GM12878 (cell line): Measurements from ENCODE around the gene LHFPL2.

Experiments
- DPF2 ChIP-seq: fragments of 450-650 bp; IDR thresholded peaks from 2 replicates; pipeline ENCODE4 v1.6.1; 2017; ENCODE audit warnings: mild to moderate bottlenecking
- EP300 ChIP-seq, 2 experiments: fragments of 150-350 bp in 1 of 2; IDR thresholded peaks; 2 replicates each; pipeline ENCODE4 v1.6.1; 2011 to 2012; ENCODE audit warnings: low read depth in 2 of 2, low read length in 2 of 2, borderline replicate concordance in 1 of 2, improper control_type of control experiment in 1 of 2, inconsistent platforms in 1 of 2; ENCODE audit not compliant: control insufficient read depth in 1 of 2
- STAT3 ChIP-seq: IDR thresholded peaks from 2 replicates; pipeline ENCODE4 v1.6.1; 2011; ENCODE audit warnings: low read depth, low read length, improper control_type of control experiment
- TF ChIP-seq, protein P1 (sequence below), 3 experiments: IDR thresholded peaks in 2 of 3; conservative IDR thresholded peaks in 1 of 3; 2 replicates each; pipeline ENCODE4 v1.5.1; 2011; ENCODE audit warnings: low read depth in 3 of 3, low read length in 3 of 3, mild to moderate bottlenecking in 3 of 3, control low read depth in 2 of 3, moderate library complexity in 2 of 3, inconsistent platforms in 1 of 3, mixed read lengths in 1 of 3; ENCODE audit not compliant: control insufficient read depth in 2 of 3, insufficient read depth in 1 of 3; ENCODE audit errors: extremely low read depth in 1 of 3

- TF ChIP-seq EP300 (IDR thresholded peaks at IDR 0.05; ENCODE audit: borderline replicate concordance in 1 of 2, control insufficient read depth in 1 of 2, low read depth in 2 of 2, low read length in 2 of 2), result no peak
- TF ChIP-seq STAT3, result no peak
- TF ChIP-seq, protein P1, sequence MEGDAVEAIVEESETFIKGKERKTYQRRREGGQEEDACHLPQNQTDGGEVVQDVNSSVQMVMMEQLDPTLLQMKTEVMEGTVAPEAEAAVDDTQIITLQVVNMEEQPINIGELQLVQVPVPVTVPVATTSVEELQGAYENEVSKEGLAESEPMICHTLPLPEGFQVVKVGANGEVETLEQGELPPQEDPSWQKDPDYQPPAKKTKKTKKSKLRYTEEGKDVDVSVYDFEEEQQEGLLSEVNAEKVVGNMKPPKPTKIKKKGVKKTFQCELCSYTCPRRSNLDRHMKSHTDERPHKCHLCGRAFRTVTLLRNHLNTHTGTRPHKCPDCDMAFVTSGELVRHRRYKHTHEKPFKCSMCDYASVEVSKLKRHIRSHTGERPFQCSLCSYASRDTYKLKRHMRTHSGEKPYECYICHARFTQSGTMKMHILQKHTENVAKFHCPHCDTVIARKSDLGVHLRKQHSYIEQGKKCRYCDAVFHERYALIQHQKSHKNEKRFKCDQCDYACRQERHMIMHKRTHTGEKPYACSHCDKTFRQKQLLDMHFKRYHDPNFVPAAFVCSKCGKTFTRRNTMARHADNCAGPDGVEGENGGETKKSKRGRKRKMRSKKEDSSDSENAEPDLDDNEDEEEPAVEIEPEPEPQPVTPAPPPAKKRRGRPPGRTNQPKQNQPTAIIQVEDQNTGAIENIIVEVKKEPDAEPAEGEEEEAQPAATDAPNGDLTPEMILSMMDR (IDR thresholded peaks at IDR 0.05 in 2 of 3, conservative IDR thresholded peaks at IDR 0.05 in 1 of 3; ENCODE audit: control insufficient read depth in 2 of 3, extremely low read depth in 1 of 3, insufficient read depth in 1 of 3, low read depth in 3 of 3, low read length in 3 of 3), result no peak
- no peak for TF ChIP-seq DPF2
Observed at GRCh38 chr5:78613756-78614155, 34.8 kb downstream of the LHFPL2 start.
